ENCODE data around the gene PTPRG.

- TF ChIP-seq CTCF (IDR thresholded peaks at IDR 0.05) (no peak), POLR2A (IDR thresholded peaks at IDR 0.05) (no peak)
Observed at GRCh38 chr3:61736506-61736905, 175.1 kb downstream of the PTPRG start.
